Measurements from ENCODE around the gene AGAP1.

- TF ChIP-seq CTCF (IDR thresholded peaks at IDR 0.05; ENCODE audit: low read depth, low read length, poor library complexity, severe bottlenecking): no peak
- TF ChIP-seq EZH2phosphoT487 (IDR thresholded peaks at IDR 0.05; ENCODE audit: borderline replicate concordance, low read length): no peak
Observed at GRCh38 chr2:235543128-235543750, 49.4 kb downstream of the AGAP1 start.

All from DOHH2 (cell line).